Retinal pigment epithelial cell (primary cell): ENCODE results near the gene SERPIND1.
"Not testable (repeated sequence)": the region's sequence is repeated elsewhere in the genome, so short reads cannot be mapped to it uniquely, and the experiment has no call there.

Experiments used
- DNase-seq: peaks from one replicate; pipeline ENCODE4 v3.0.0-alpha.2; 2010; ENCODE audit warnings: low read depth
- H3K4me3 ChIP-seq: 2 replicates; pipeline ENCODE4 v1.5.1; 2011; ENCODE audit warnings: mild to moderate bottlenecking, low read length, control low read depth, moderate library complexity
- CTCF ChIP-seq: conservative IDR thresholded peaks from 2 replicates; pipeline ENCODE4 v1.5.1; 2011; ENCODE audit warnings: low read depth, low read length, control low read depth, inconsistent platforms

Gene SERPIND1

GRCh38 chr22:20822240-20822639, 48.3 kb downstream of the SERPIND1 start:
- no peak for DNase-seq
- no peak for TF ChIP-seq CTCF

GRCh38 chr22:20823264-20823663, 49.4 kb downstream of the SERPIND1 start:
- DNase-seq = no peak
- TF ChIP-seq CTCF = no peak
- no peak overlapping the region for H3K4me3 ChIP-seq

More at GRCh38 chr22:20822240-20822639, 48.3 kb downstream of the SERPIND1 start:
- H3K4me3 ChIP-seq = no peak overlapping the region

GRCh38 chr22:20825216-20825615, 51.3 kb downstream of the SERPIND1 start:
- not testable (repeated sequence) for DNase-seq

GRCh38 chr22:20825624-20826023, 51.7 kb downstream of the SERPIND1 start:
- no peak for TF ChIP-seq CTCF
- H3K4me3 ChIP-seq = no peak overlapping the region
- no peak for DNase-seq

More at GRCh38 chr22:20825216-20825615, 51.3 kb downstream of the SERPIND1 start:
- not testable (repeated sequence) for H3K4me3 ChIP-seq

- DNase-seq, H3K4me3 ChIP-seq: not testable (repeated sequence)
Observed at GRCh38 chr22:20826373-20827152, 52.6 kb downstream of the SERPIND1 start.

GRCh38 chr22:20829491-20830134, 55.7 kb downstream of the SERPIND1 start:
- no peak for DNase-seq
- no peak overlapping the region for H3K4me3 ChIP-seq
- TF ChIP-seq CTCF = no peak

GRCh38 chr22:20833225-20833665, 59.3 kb downstream of the SERPIND1 start:
- no peak for DNase-seq
- no peak for TF ChIP-seq CTCF

GRCh38 chr22:20834206-20834605, 60.3 kb downstream of the SERPIND1 start:
- no peak for TF ChIP-seq CTCF
- H3K4me3 ChIP-seq = no peak overlapping the region
- no peak for DNase-seq

More at GRCh38 chr22:20833225-20833665, 59.3 kb downstream of the SERPIND1 start:
- no peak overlapping the region for H3K4me3 ChIP-seq
